ENCODE data around the gene CHD3. TPM values are rescaled to one million over a fixed set of nuclear protein-coding genes. Genes with fewer than 3 reads are reported as not detected.

Gene CHD3
- total and polyA plus RNA-seq, 2 of the 13 experiments (the other 11 are each of a cell fraction or from before 2014, with no cell fraction given) = 2.7 to 3.7 TPM

GRCh38 chr17:7915611-7916384 is 27.2 kb downstream of the CHD3 start, which contains the start of gene RNF227 (continued):
- TF ChIP-seq FOXP4 (CRISPR knock-in tag; IDR thresholded peaks at IDR 0.05) (no peak), ZNF260 (CRISPR knock-in tag; IDR thresholded peaks at IDR 0.05; ENCODE audit: borderline replicate concordance, low read depth) (no peak), RFX3 (CRISPR knock-in tag; IDR thresholded peaks at IDR 0.05) (peak; percentile 70), IRF2 (CRISPR knock-in tag; IDR thresholded peaks at IDR 0.05) (peak; percentile 59; the same call in 1 of the 2 replicates), ASH2L (IDR thresholded peaks at IDR 0.05; ENCODE audit: insufficient read length, low read depth, low read length) (no peak), HMG20A (CRISPR knock-in tag; IDR thresholded peaks at IDR 0.05; ENCODE audit: borderline replicate concordance) (no peak), BATF2 (CRISPR knock-in tag; IDR thresholded peaks at IDR 0.05) (peak; percentile 87), ZSCAN9 (CRISPR knock-in tag; IDR thresholded peaks at IDR 0.05; ENCODE audit: borderline replicate concordance) (no peak), AGO1 (IDR thresholded peaks at IDR 0.05; ENCODE audit: low read depth, low read length, poor library complexity, severe bottlenecking) (no peak), SIX4 (CRISPR knock-in tag; IDR thresholded peaks at IDR 0.05) (no peak; the same call in 1 of the 2 replicates), ELK4 (CRISPR knock-in tag; IDR thresholded peaks at IDR 0.05; ENCODE audit: borderline replicate concordance) (no peak; the same call in 1 of the 2 replicates), MED1 (CRISPR knock-in tag; IDR thresholded peaks at IDR 0.05) (no peak), ZNF292 (CRISPR knock-in tag; IDR thresholded peaks at IDR 0.05; ENCODE audit: borderline replicate concordance, low read depth) (no peak), PLSCR1 (CRISPR knock-in tag; IDR thresholded peaks at IDR 0.05; ENCODE audit: borderline replicate concordance) (no peak), AHR (CRISPR knock-in tag; IDR thresholded peaks at IDR 0.05) (peak; percentile 71; the same call in 1 of the 2 replicates), FOXK1 (CRISPR knock-in tag; IDR thresholded peaks at IDR 0.05; ENCODE audit: borderline replicate concordance, low read depth) (no peak), ZBTB1 (CRISPR knock-in tag; IDR thresholded peaks at IDR 0.05; ENCODE audit: borderline replicate concordance) (no peak), ZFY (CRISPR knock-in tag; IDR thresholded peaks at IDR 0.05) (peak; percentile 78), GTF3A (CRISPR knock-in tag; conservative IDR thresholded peaks at IDR 0.05) (no peak), ZNF614 (CRISPR knock-in tag; IDR thresholded peaks at IDR 0.05; ENCODE audit: borderline replicate concordance) (no peak), HNF1B (CRISPR knock-in tag; IDR thresholded peaks at IDR 0.05) (0 out of 2 replicates have a peak, but pooled peaks have one; percentile 7), HMG20B (CRISPR knock-in tag; conservative IDR thresholded peaks at IDR 0.05) (peak; percentile 43; the same call in 1 of the 2 replicates), TRIM24 (CRISPR knock-in tag; IDR thresholded peaks at IDR 0.05) (no peak), PPARG (CRISPR knock-in tag; conservative IDR thresholded peaks at IDR 0.05) (no peak)
